HepG2 (cell line): Measurements from ENCODE around the gene RILPL1. TPM values are rescaled to one million over a fixed set of nuclear protein-coding genes. Genes with fewer than 3 reads are reported as not detected.

Experiments used
- ATAC-seq: fragments of 200-7000 bp; cut with Tn5 transposase; 3 replicates; pipeline ENCODE4 v1.9.1; 2020; ENCODE audit warnings: mild to moderate bottlenecking, moderate library complexity
- BruUV-seq: library from RNA; stranded (reverse); fragments of 400-500 nt; replicated peaks from 2 replicates; lab custom pipeline; 2021; lab: Mats Ljungman, UMichigan
- CTCF ChIA-PET: fragments of 300-600 bp; formaldehyde crosslinking; extraction: SDS; loops from one replicate; lab custom pipeline; 2021; ENCODE audit warnings: low total read pairs, inconsistent platforms, low intra/inter-chr PET ratio; lab: Yijun Ruan, JAX
- POLR2A ChIA-PET: fragments of 350-600 bp; sonication (Branson Sonifier 250); formaldehyde crosslinking; loops from one replicate; lab custom pipeline; 2020; ENCODE audit warnings: antibody characterized with exemption, inconsistent platforms; lab: Yijun Ruan, JAX
- DNase-seq: peaks from one replicate; pipeline ENCODE4 v3.0.0-alpha.2; 2015; ENCODE audit warnings: low spot score
- FAIRE-seq: peaks from 3 replicates; lab custom pipeline; 2011; peaks lifted over from hg19 to GRCh38; lab: Jason Lieb, UNC
- H2AFZ ChIP-seq: one replicate; pipeline ENCODE4 v1.6.1; 2011; ENCODE audit warnings: low read length, inconsistent platforms
- H3K27ac ChIP-seq: fragments of 300-600 bp; 3 replicates; pipeline ENCODE4 v1.8.0; 2011; ENCODE audit warnings: mixed run types, mild to moderate bottlenecking, mixed read lengths, low read length, inconsistent platforms; ENCODE audit not compliant: insufficient read depth; ENCODE audit errors: extremely low read length
- H3K27me3 ChIP-seq, 2 experiments: fragments of 200-600 bp in 1 of 2; 2 replicates in 1 of 2; 3 replicates in 1 of 2; pipeline versions ENCODE4 v1.6.0 to v1.8.0; 2011; ENCODE audit warnings: low read length in 2 of 2, mild to moderate bottlenecking in 2 of 2, moderate library complexity in 2 of 2, inconsistent platforms in 1 of 2; ENCODE audit not compliant: insufficient read depth in 2 of 2, control insufficient read depth in 1 of 2
- H3K36me3 ChIP-seq, 2 experiments: fragments of 200-600 bp in 1 of 2; replicated peaks in 1 of 2; 2 replicates in 1 of 2; 3 replicates in 1 of 2; pipeline versions ENCODE4 v1.5.1 to v1.8.0; 2011; ENCODE audit warnings: low read length in 2 of 2, inconsistent platforms in 1 of 2; ENCODE audit not compliant: insufficient read depth in 2 of 2, control insufficient read depth in 1 of 2
- H3K4me1 ChIP-seq: 2 replicates; pipeline ENCODE4 v1.5.1; 2012; ENCODE audit warnings: low read length, inconsistent platforms; ENCODE audit not compliant: insufficient read depth
- H3K4me2 ChIP-seq: 2 replicates; pipeline ENCODE4 v1.6.0; 2011; ENCODE audit warnings: low read depth, low read length, inconsistent platforms
- H3K4me3 ChIP-seq, 3 experiments: fragments of 200-600 bp in 1 of 3; sonication (generic), shearing (Covaris generic) in 1 of 3; replicated peaks in 1 of 3; 2 replicates each; pipeline ENCODE4 v1.5.1; 2011 to 2016; ENCODE audit warnings: low read length in 3 of 3, inconsistent platforms in 2 of 3, low read depth in 2 of 3, mild to moderate bottlenecking in 2 of 3, control low read depth in 1 of 3, mixed read lengths in 1 of 3; ENCODE audit not compliant: insufficient read depth in 1 of 3
- H3K79me2 ChIP-seq: one replicate; pipeline ENCODE4 v1.6.1; 2011; ENCODE audit warnings: low read length, inconsistent platforms; ENCODE audit not compliant: insufficient read depth
- H3K9ac ChIP-seq: 2 replicates; pipeline ENCODE4 v1.6.0; 2011; ENCODE audit warnings: mild to moderate bottlenecking, low read depth, low read length, inconsistent platforms; ENCODE audit not compliant: insufficient read depth
- H3K9me3 ChIP-seq: 2 replicates; pipeline ENCODE4 v1.5.1; 2012; ENCODE audit warnings: mild to moderate bottlenecking, low read length
- H4K20me1 ChIP-seq: 2 replicates; pipeline ENCODE4 v1.6.0; 2011; ENCODE audit warnings: inconsistent platforms, mild to moderate bottlenecking, low read length, moderate library complexity; ENCODE audit not compliant: insufficient read depth
- AHDC1 ChIP-seq: sonication (generic); formaldehyde crosslinking; IDR thresholded peaks from 2 replicates; pipeline ENCODE4 v1.5.1; 2020; ENCODE audit warnings: mild to moderate bottlenecking, missing genetic modification reagents, borderline replicate concordance
- HIC2 ChIP-seq: sonication (generic); formaldehyde crosslinking; IDR thresholded peaks from 2 replicates; pipeline ENCODE4 v1.9.0; 2022; ENCODE audit warnings: low read depth, missing genetic modification reagents
- HNF4G ChIP-seq, 2 experiments: sonication (generic) in 1 of 2; formaldehyde crosslinking in 1 of 2; IDR thresholded peaks; 2 replicates each; pipeline versions ENCODE4 v1.4.0 to v1.6.1; 2011 to 2020; ENCODE audit warnings: borderline replicate concordance in 2 of 2, low read depth in 2 of 2, mild to moderate bottlenecking in 2 of 2, low read length in 1 of 2, missing genetic modification reagents in 1 of 2, moderate library complexity in 1 of 2
- MED8 ChIP-seq: sonication (generic); formaldehyde crosslinking; IDR thresholded peaks from 2 replicates; pipeline ENCODE4 v1.8.1; 2023; ENCODE audit warnings: mild to moderate bottlenecking, missing genetic modification reagents; ENCODE audit not compliant: insufficient replicate concordance
- MEF2D ChIP-seq: sonication (generic); formaldehyde crosslinking; IDR thresholded peaks from 2 replicates; pipeline ENCODE4 v1.5.1; 2020; ENCODE audit warnings: mild to moderate bottlenecking, missing genetic modification reagents
- MLX ChIP-seq: IDR thresholded peaks from 2 replicates; pipeline ENCODE4 v1.6.1; 2016
- PATZ1 ChIP-seq: sonication (generic); formaldehyde crosslinking; IDR thresholded peaks from 2 replicates; pipeline ENCODE4 v1.4.0; 2020; ENCODE audit warnings: missing genetic modification reagents
- PHF5A ChIP-seq: IDR thresholded peaks from one replicate; pipeline ENCODE4 v1.6.1; 2018; ENCODE audit warnings: low read depth, missing genetic modification reagents; ENCODE audit not compliant: unreplicated experiment
- ZNF136 ChIP-seq: sonication (generic); formaldehyde crosslinking; IDR thresholded peaks from 2 replicates; pipeline ENCODE4 v1.8.1; 2022; ENCODE audit warnings: low read depth, mild to moderate bottlenecking, moderate library complexity, missing genetic modification reagents
- ZNF260 ChIP-seq: sonication (generic); formaldehyde crosslinking; IDR thresholded peaks from 2 replicates; pipeline ENCODE4 v1.4.0; 2020; ENCODE audit warnings: missing genetic modification reagents, low read depth, mild to moderate bottlenecking, borderline replicate concordance
- ZNF547 ChIP-seq: sonication (generic); formaldehyde crosslinking; IDR thresholded peaks from 2 replicates; pipeline ENCODE4 v1.5.1; 2020; ENCODE audit warnings: mild to moderate bottlenecking, missing genetic modification reagents
- ZSCAN5A ChIP-seq: sonication (generic); formaldehyde crosslinking; IDR thresholded peaks from 2 replicates; pipeline ENCODE4 v1.8.0; 2022; ENCODE audit warnings: mild to moderate bottlenecking, missing genetic modification reagents, borderline replicate concordance
- WGBS: methylation state at CpG from one replicate; pipeline ENCODE4 v1.1.6; 2017; ENCODE audit warnings: low lambda C conversion rate; 5-methylcytosine and 5-hydroxymethylcytosine counted together
- in situ Hi-C: cut with HindIII; loops from 2 replicates; pipeline ENCODE4 v1.10.0; 2017; ENCODE audit warnings: low pct_unique_long_range_greater_than_20kb; ENCODE audit not compliant: extremely low pct_ligation_motif_present
- intact Hi-C: fragments of 100-400 bp; cut with micrococcal nuclease; formaldehyde crosslinking; loops from one replicate; pipeline ENCODE4 v1.10.0; 2022; ENCODE audit not compliant: unreplicated experiment
- polyA plus RNA-seq, 8 experiments: library from polyadenylated mRNA; depleted of rRNA in 3 of 8; stranded (reverse) in 7 of 8; unstranded in 1 of 8; fragments of >200 nt; fragmentation: Illumina TruSeq in 4 of 8; extraction: Trizol in 4 of 8; gene quantifications; 2 replicates each; pipeline versions ENCODE4 v1.2.1 to v1.2.3, GENCODE V29; 2011 to 2016; ENCODE audit warnings: low read depth in 4 of 8, missing spikeins in 1 of 8, mixed read lengths in 1 of 8; ENCODE audit not compliant: insufficient read depth in 1 of 8
- total RNA-seq, 5 experiments: library from RNA; depleted of rRNA; stranded (reverse); fragments of >200 nt; fragmentation: Illumina TruSeq; extraction: Trizol; gene quantifications; 2 replicates each; pipeline ENCODE4 v1.2.3, GENCODE V29; 2016; ENCODE audit warnings: low read depth in 1 of 5

The RILPL1 gene
- total and polyA plus RNA-seq, 2 of the 13 experiments (the other 11 are each of a cell fraction or from before 2014, with no cell fraction given) = 5.8 to 28.4 TPM

GRCh38 chr12:123550700-123551099 is 17.2 kb upstream of the RILPL1 start:
- ChIA-PET POLR2A (no interaction called here), CTCF (no interaction called here)
- Histone ChIP-seq H3K9ac (no peak overlapping the region), H3K4me3 (no peak overlapping the region), H3K4me1 (no peaks in the 10 kb centered on the region), H3K9me3 (no peaks in the 10 kb centered on the region), H3K4me2 (no peak overlapping the region), H3K27me3 (peaks cover 2 to 14% of the 10 kb centered on the region in 2 experiments; a peak in 2 of 5 replicates), H2AFZ (no peak overlapping the region), H3K79me2 (no peaks in the 10 kb centered on the region), H3K36me3 (no peaks in the 10 kb centered on the region), H4K20me1 (no peaks in the 10 kb centered on the region), H3K27ac (no peak overlapping the region)
- in situ Hi-C loops (no loop called here), intact Hi-C loops (no loop called here)
- WGBS = 50% methylated on average over 2 of the region's 2 CpGs
- ATAC-seq = no peak
- no TSS peak for BruUV-seq
- no peak for DNase-seq
- no peak for FAIRE-seq
- TF ChIP-seq MED8 (CRISPR knock-in tag) (no peak), ZSCAN5A (no peak), MEF2D (CRISPR knock-in tag) (no peak), ZNF547 (CRISPR knock-in tag) (no peak), PHF5A (CRISPR knock-in tag) (no peak), ZNF136 (no peak), ZNF260 (CRISPR knock-in tag) (no peak), PATZ1 (no peak), AHDC1 (CRISPR knock-in tag) (no peak), HNF4G (IDR thresholded peaks at IDR 0.05; ENCODE audit: borderline replicate concordance, low read depth, low read length) (no peak), HNF4G (CRISPR knock-in tag; IDR thresholded peaks at IDR 0.05; ENCODE audit: borderline replicate concordance, low read depth) (no peak), HIC2 (CRISPR knock-in tag) (no peak), MLX (CRISPR knock-in tag) (no peak)
